ENCODE measurements around the gene AKAP1.

- TF ChIP-seq RNF2 (IDR thresholded peaks at IDR 0.05; ENCODE audit: borderline replicate concordance, low read depth) (no peak), EP300 (IDR thresholded peaks at IDR 0.05) (no peak)
- TF ChIP-seq, protein P1, sequence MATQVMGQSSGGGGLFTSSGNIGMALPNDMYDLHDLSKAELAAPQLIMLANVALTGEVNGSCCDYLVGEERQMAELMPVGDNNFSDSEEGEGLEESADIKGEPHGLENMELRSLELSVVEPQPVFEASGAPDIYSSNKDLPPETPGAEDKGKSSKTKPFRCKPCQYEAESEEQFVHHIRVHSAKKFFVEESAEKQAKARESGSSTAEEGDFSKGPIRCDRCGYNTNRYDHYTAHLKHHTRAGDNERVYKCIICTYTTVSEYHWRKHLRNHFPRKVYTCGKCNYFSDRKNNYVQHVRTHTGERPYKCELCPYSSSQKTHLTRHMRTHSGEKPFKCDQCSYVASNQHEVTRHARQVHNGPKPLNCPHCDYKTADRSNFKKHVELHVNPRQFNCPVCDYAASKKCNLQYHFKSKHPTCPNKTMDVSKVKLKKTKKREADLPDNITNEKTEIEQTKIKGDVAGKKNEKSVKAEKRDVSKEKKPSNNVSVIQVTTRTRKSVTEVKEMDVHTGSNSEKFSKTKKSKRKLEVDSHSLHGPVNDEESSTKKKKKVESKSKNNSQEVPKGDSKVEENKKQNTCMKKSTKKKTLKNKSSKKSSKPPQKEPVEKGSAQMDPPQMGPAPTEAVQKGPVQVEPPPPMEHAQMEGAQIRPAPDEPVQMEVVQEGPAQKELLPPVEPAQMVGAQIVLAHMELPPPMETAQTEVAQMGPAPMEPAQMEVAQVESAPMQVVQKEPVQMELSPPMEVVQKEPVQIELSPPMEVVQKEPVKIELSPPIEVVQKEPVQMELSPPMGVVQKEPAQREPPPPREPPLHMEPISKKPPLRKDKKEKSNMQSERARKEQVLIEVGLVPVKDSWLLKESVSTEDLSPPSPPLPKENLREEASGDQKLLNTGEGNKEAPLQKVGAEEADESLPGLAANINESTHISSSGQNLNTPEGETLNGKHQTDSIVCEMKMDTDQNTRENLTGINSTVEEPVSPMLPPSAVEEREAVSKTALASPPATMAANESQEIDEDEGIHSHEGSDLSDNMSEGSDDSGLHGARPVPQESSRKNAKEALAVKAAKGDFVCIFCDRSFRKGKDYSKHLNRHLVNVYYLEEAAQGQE (IDR thresholded peaks at IDR 0.05) = no peak
- TF ChIP-seq, protein P2, sequence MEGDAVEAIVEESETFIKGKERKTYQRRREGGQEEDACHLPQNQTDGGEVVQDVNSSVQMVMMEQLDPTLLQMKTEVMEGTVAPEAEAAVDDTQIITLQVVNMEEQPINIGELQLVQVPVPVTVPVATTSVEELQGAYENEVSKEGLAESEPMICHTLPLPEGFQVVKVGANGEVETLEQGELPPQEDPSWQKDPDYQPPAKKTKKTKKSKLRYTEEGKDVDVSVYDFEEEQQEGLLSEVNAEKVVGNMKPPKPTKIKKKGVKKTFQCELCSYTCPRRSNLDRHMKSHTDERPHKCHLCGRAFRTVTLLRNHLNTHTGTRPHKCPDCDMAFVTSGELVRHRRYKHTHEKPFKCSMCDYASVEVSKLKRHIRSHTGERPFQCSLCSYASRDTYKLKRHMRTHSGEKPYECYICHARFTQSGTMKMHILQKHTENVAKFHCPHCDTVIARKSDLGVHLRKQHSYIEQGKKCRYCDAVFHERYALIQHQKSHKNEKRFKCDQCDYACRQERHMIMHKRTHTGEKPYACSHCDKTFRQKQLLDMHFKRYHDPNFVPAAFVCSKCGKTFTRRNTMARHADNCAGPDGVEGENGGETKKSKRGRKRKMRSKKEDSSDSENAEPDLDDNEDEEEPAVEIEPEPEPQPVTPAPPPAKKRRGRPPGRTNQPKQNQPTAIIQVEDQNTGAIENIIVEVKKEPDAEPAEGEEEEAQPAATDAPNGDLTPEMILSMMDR (IDR thresholded peaks at IDR 0.05) = no peak
These were observed 69.9 kb downstream of the AKAP1 start for GRCh38 chr17:57154921-57155320.
